Forelimb muscle (tissue), 1 donor: ENCODE measurements around the gene RALB. TPM values are rescaled to one million over a fixed set of nuclear protein-coding genes. Genes with fewer than 3 reads are reported as not detected.
"Not testable (repeated sequence)": the region's sequence is repeated elsewhere in the genome, so short reads cannot be mapped to it uniquely, and the experiment has no call there.

Source experiments
- DNase-seq: peaks from one replicate; pipeline ENCODE4 v3.0.0-alpha.2; 2013; ENCODE audit warnings: low read depth
- polyA plus RNA-seq: library from polyadenylated mRNA; unstranded; fragments of 120-200 nt; gene quantifications from one replicate; pipeline ENCODE4 v1.2.1, GENCODE V29; 2013; ENCODE audit not compliant: insufficient read length

Gene RALB
- polyA plus RNA-seq, 1 donor, result 43.7 TPM

GRCh38 chr2:120315367-120316033, 62.8 kb downstream of the RALB start:
- DNase-seq, result no peak

GRCh38 chr2:120316071-120316470, 63.4 kb downstream of the RALB start:
- DNase-seq, result no peak

GRCh38 chr2:120316528-120317179, 64.0 kb downstream of the RALB start:
- no peak for DNase-seq

GRCh38 chr2:120317180-120317533, 64.5 kb downstream of the RALB start:
- no peak for DNase-seq

GRCh38 chr2:120317916-120318315, 65.3 kb downstream of the RALB start:
- DNase-seq, result no peak

- DNase-seq, result no peak
Measured at GRCh38 chr2:120318626-120319025, 66.0 kb downstream of the RALB start.

GRCh38 chr2:120319123-120319522, 66.5 kb downstream of the RALB start:
- DNase-seq, result no peak

- DNase-seq, result no peak
Measured at GRCh38 chr2:120319686-120320317, 67.2 kb downstream of the RALB start.

- no peak for DNase-seq
Measured at GRCh38 chr2:120320318-120320851, 67.7 kb downstream of the RALB start.

GRCh38 chr2:120320887-120321556, 68.4 kb downstream of the RALB start:
- not testable (repeated sequence) for DNase-seq

- no peak for DNase-seq
Measured at GRCh38 chr2:120321721-120322284, 69.2 kb downstream of the RALB start.

GRCh38 chr2:120322329-120322728, 69.7 kb downstream of the RALB start:
- DNase-seq, result no peak

GRCh38 chr2:120323214-120323613, 70.6 kb downstream of the RALB start:
- DNase-seq, result no peak

GRCh38 chr2:120323807-120324399, 71.3 kb downstream of the RALB start:
- DNase-seq, result no peak

GRCh38 chr2:120324933-120325332, 72.3 kb downstream of the RALB start:
- DNase-seq, result no peak

- DNase-seq, result no peak
Measured at GRCh38 chr2:120326066-120326465, 73.4 kb downstream of the RALB start.

- DNase-seq, result no peak
Measured at GRCh38 chr2:120330946-120331822, 78.5 kb downstream of the RALB start.

- DNase-seq, result no peak
Measured at GRCh38 chr2:120331903-120332302, 79.3 kb downstream of the RALB start.

GRCh38 chr2:120332384-120332783, 79.7 kb downstream of the RALB start:
- DNase-seq, result no peak

GRCh38 chr2:120334068-120334467, 81.4 kb downstream of the RALB start:
- no peak for DNase-seq

GRCh38 chr2:120336749-120337148, 84.1 kb downstream of the RALB start:
- DNase-seq, result no peak
